H1 (cell line): ENCODE measurements around the gene RPA3.

Experiments used
- BCL11A ChIP-seq, 2 experiments: IDR thresholded peaks; one replicate each; pipeline ENCODE4 v1.6.1; 2011; ENCODE audit warnings: low read depth in 2 of 2, low read length in 2 of 2, mild to moderate bottlenecking in 2 of 2
- CBX8 ChIP-seq: fragments of 300-800, 300-1000 bp; sonication (generic); IDR thresholded peaks from 2 replicates; pipeline ENCODE4 v1.7.1; 2016; ENCODE audit warnings: low read depth, low read length, borderline replicate concordance
- CHD1 ChIP-seq: IDR thresholded peaks from 2 replicates; pipeline ENCODE4 v1.6.1; 2012; ENCODE audit warnings: low read depth, low read length, improper control_type of control experiment
- CTCF ChIP-seq, 3 experiments: IDR thresholded peaks; 1 replicate in 2 of 3; 2 replicates in 1 of 3; pipeline versions ENCODE4 v1.5.1 to v1.6.1; 2011; ENCODE audit warnings: low read length in 3 of 3, mild to moderate bottlenecking in 3 of 3, inconsistent platforms in 2 of 3, low read depth in 1 of 3, moderate library complexity in 1 of 3; ENCODE audit not compliant: insufficient read depth in 1 of 3; ENCODE audit errors: control extremely low read depth in 1 of 3
- EP300 ChIP-seq, 2 experiments: IDR thresholded peaks; 1 replicate in 1 of 2; 2 replicates in 1 of 2; pipeline ENCODE4 v1.6.1; 2011 to 2012; ENCODE audit warnings: low read depth in 2 of 2, low read length in 2 of 2, mild to moderate bottlenecking in 2 of 2, borderline replicate concordance in 1 of 2, inconsistent platforms in 1 of 2, moderate library complexity in 1 of 2
- EZH2 ChIP-seq: fragments of 200-600 bp; sonication (generic); IDR thresholded peaks from 2 replicates; pipeline ENCODE4 v1.7.1; 2012; ENCODE audit warnings: low read depth, mild to moderate bottlenecking, moderate library complexity, low read length, inconsistent platforms; ENCODE audit not compliant: severe bottlenecking
- GABPA ChIP-seq: IDR thresholded peaks from 2 replicates; pipeline ENCODE4 v1.6.1; 2011; ENCODE audit warnings: mild to moderate bottlenecking, low read length, moderate library complexity, borderline replicate concordance; ENCODE audit not compliant: insufficient read depth
- NRF1 ChIP-seq: IDR thresholded peaks from 2 replicates; pipeline ENCODE4 v1.6.1; 2011; ENCODE audit warnings: mild to moderate bottlenecking, low read depth, low read length, improper control_type of control experiment
- POLR2A ChIP-seq, 2 experiments: IDR thresholded peaks; 1 replicate in 1 of 2; 2 replicates in 1 of 2; pipeline ENCODE4 v1.6.1; 2011; ENCODE audit warnings: low read depth in 2 of 2, low read length in 2 of 2, mild to moderate bottlenecking in 2 of 2; ENCODE audit errors: control extremely low read depth in 1 of 2
- POLR2AphosphoS5 ChIP-seq: IDR thresholded peaks from 2 replicates; pipeline ENCODE4 v1.6.1; 2011; ENCODE audit warnings: low read depth, low read length
- RNF2 ChIP-seq: fragments of 200-900, 300-1000 bp; sonication (generic); IDR thresholded peaks from 2 replicates; pipeline ENCODE4 v1.7.1; 2016; ENCODE audit warnings: borderline replicate concordance, low read depth, mild to moderate bottlenecking, antibody characterized with exemption, low read length; ENCODE audit not compliant: poor library complexity, severe bottlenecking; ENCODE audit errors: missing control alignments
- SRF ChIP-seq: IDR thresholded peaks from 2 replicates; pipeline ENCODE4 v1.6.1; 2011; ENCODE audit warnings: mild to moderate bottlenecking, low read depth, low read length, moderate library complexity
- TBP ChIP-seq: IDR thresholded peaks from 2 replicates; pipeline ENCODE4 v1.6.1; 2011; ENCODE audit warnings: low read depth, low read length, improper control_type of control experiment
- ZNF274 ChIP-seq: IDR thresholded peaks from 2 replicates; pipeline ENCODE4 v1.7.0; 2012; ENCODE audit warnings: low read length, borderline replicate concordance; ENCODE audit errors: extremely low read depth

DNA sequence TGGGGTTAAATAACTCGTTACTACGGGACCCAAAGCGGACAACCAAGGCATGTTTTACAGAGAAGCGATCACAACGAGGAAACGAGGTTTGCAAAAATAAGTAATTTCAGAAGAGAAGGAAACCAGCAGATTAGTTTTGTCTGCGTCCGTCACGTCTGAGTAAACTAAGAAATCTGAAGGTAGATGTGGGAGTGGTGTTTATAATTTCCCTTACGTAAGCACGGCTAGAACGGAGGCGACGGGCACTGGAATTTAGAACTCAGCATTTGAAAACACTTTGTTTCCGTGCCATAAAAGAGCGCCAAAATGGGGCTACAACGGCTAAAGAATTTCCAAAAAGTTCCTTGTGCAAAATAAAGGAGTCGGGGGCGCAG lies 78.6 kb downstream of the RPA3 start:
- TF ChIP-seq POLR2A (IDR thresholded peaks at IDR 0.05; ENCODE audit: control extremely low read depth in 1 of 2, low read depth in 2 of 2, low read length in 2 of 2) (no peak), POLR2AphosphoS5 (no peak), CBX8 (no peak), ZNF274 (no peak), CTCF (IDR thresholded peaks at IDR 0.05; ENCODE audit: control extremely low read depth in 1 of 3, insufficient read depth in 1 of 3, low read depth in 1 of 3, low read length in 3 of 3) (no peak), EP300 (IDR thresholded peaks at IDR 0.05; ENCODE audit: borderline replicate concordance in 1 of 2, low read depth in 2 of 2, low read length in 2 of 2) (no peak), EZH2 (no peak), CHD1 (no peak), TBP (no peak), NRF1 (no peak), GABPA (no peak), BCL11A (IDR thresholded peaks at IDR 0.05; ENCODE audit: low read depth in 2 of 2, low read length in 2 of 2) (no peak), SRF (no peak), RNF2 (no peak)
